SK-N-SH treated with all-trans-retinoic acid at 6 μM for 48 hours (cell line): ENCODE data around the gene CPLX4.

Experiments
- ATAC-seq: fragments of 200-7000 bp; cut with Tn5 transposase; 3 replicates; pipeline ENCODE4 v1.9.1; 2020; ENCODE audit warnings: mild to moderate bottlenecking, moderate library complexity
- ARNTL ChIP-seq: fragments of 450-650 bp; formaldehyde crosslinking; IDR thresholded peaks from 2 replicates; pipeline ENCODE4 v1.5.0; 2020; ENCODE audit warnings: low read depth, mild to moderate bottlenecking, moderate library complexity, borderline replicate concordance
- BACH2 ChIP-seq: fragments of 250-450 bp; sonication (Bioruptor Pico); IDR thresholded peaks from 2 replicates; pipeline ENCODE4 v1.9.0; 2021; ENCODE audit warnings: mild to moderate bottlenecking, borderline replicate concordance
- CREB5 ChIP-seq: fragments of 250-450 bp; sonication (Bioruptor Pico); IDR thresholded peaks from 2 replicates; pipeline ENCODE4 v1.5.1; 2020; ENCODE audit warnings: low read depth, mild to moderate bottlenecking, moderate library complexity
- CSDC2 ChIP-seq: fragments of 250-450 bp; sonication (Bioruptor Pico); IDR thresholded peaks from 2 replicates; pipeline ENCODE4 v1.5.0; 2020; ENCODE audit warnings: mild to moderate bottlenecking, moderate library complexity
- CSRNP3 ChIP-seq: fragments of 250-450 bp; sonication (Bioruptor Pico); IDR thresholded peaks from 2 replicates; pipeline ENCODE4 v1.5.1; 2021; ENCODE audit warnings: mild to moderate bottlenecking, moderate library complexity
- ESRRG ChIP-seq: fragments of 250-450 bp; sonication (Bioruptor Pico); IDR thresholded peaks from 2 replicates; pipeline ENCODE4 v1.6.1; 2021; ENCODE audit warnings: mild to moderate bottlenecking
- GLIS3 ChIP-seq: fragments of 250-450 bp; sonication (Bioruptor Pico); IDR thresholded peaks from 2 replicates; pipeline ENCODE4 v1.5.0; 2020; ENCODE audit warnings: mild to moderate bottlenecking, moderate library complexity
- ISL1 ChIP-seq: fragments of 250-450 bp; sonication (Bioruptor Pico); IDR thresholded peaks from 2 replicates; pipeline ENCODE4 v2.1.2; 2022; ENCODE audit warnings: mild to moderate bottlenecking, moderate library complexity
- PATZ1 ChIP-seq: fragments of 250-450 bp; sonication (Bioruptor Pico); IDR thresholded peaks from 2 replicates; pipeline ENCODE4 v1.8.0; 2020; ENCODE audit warnings: mild to moderate bottlenecking, moderate library complexity, borderline replicate concordance
- POU6F1 ChIP-seq: fragments of 250-450 bp; sonication (Bioruptor Pico); IDR thresholded peaks from 2 replicates; pipeline ENCODE4 v1.8.0; 2021; ENCODE audit warnings: low read depth, mild to moderate bottlenecking, moderate library complexity, borderline replicate concordance
- PPARA ChIP-seq: fragments of 250-450 bp; sonication (Bioruptor Pico); IDR thresholded peaks from 2 replicates; pipeline ENCODE4 v1.5.0; 2020; ENCODE audit warnings: mild to moderate bottlenecking, borderline replicate concordance
- RARB ChIP-seq: fragments of 250-450 bp; sonication (Bioruptor Pico); IDR thresholded peaks from 2 replicates; pipeline ENCODE4 v1.8.0; 2021; ENCODE audit warnings: mild to moderate bottlenecking, moderate library complexity
- SNAI2 ChIP-seq: fragments of 250-450 bp; sonication (Bioruptor Pico); IDR thresholded peaks from 2 replicates; pipeline ENCODE4 v1.5.0; 2020; ENCODE audit warnings: mild to moderate bottlenecking, moderate library complexity
- TCF4 ChIP-seq: fragments of 250-450 bp; sonication (Bioruptor Pico); IDR thresholded peaks from 2 replicates; pipeline ENCODE4 v1.8.0; 2021; ENCODE audit warnings: mild to moderate bottlenecking, moderate library complexity, borderline replicate concordance
- TSHZ2 ChIP-seq: fragments of 250-450 bp; sonication (Bioruptor Pico); IDR thresholded peaks from 2 replicates; pipeline ENCODE4 v1.5.0; 2020; ENCODE audit warnings: mild to moderate bottlenecking, moderate library complexity
- ZC3H10 ChIP-seq: fragments of 250-450 bp; sonication (Bioruptor Pico); IDR thresholded peaks from 2 replicates; pipeline ENCODE4 v1.5.1; 2021; ENCODE audit warnings: mild to moderate bottlenecking, moderate library complexity
- ZFP3 ChIP-seq: fragments of 250-450 bp; sonication (Bioruptor Pico); IDR thresholded peaks from 2 replicates; pipeline ENCODE4 v1.5.0; 2020; ENCODE audit warnings: mild to moderate bottlenecking, moderate library complexity
- ZFP30 ChIP-seq: fragments of 450-650 bp; formaldehyde crosslinking; IDR thresholded peaks from 2 replicates; pipeline ENCODE4 v1.5.0; 2022; ENCODE audit warnings: mild to moderate bottlenecking, moderate library complexity
- ZNF565 ChIP-seq: fragments of 450-650 bp; formaldehyde crosslinking; conservative IDR thresholded peaks from 2 replicates; pipeline ENCODE4 v1.5.0; 2020; ENCODE audit warnings: low read depth, mild to moderate bottlenecking, moderate library complexity
- ZNF70 ChIP-seq: fragments of 450-650 bp; formaldehyde crosslinking; IDR thresholded peaks from 2 replicates; pipeline ENCODE4 v1.5.0; 2020; ENCODE audit warnings: mild to moderate bottlenecking, moderate library complexity

CPLX4 gene

GRCh38 chr18:59353079-59353680, 34.7 kb upstream of the CPLX4 start:
- ATAC-seq, result no peak
- TF ChIP-seq ISL1 (CRISPR knock-in tag) (no peak), BACH2 (no peak), ESRRG (CRISPR knock-in tag) (no peak), ARNTL (CRISPR knock-in tag) (no peak), PPARA (CRISPR knock-in tag) (no peak), SNAI2 (CRISPR knock-in tag) (no peak), ZNF70 (CRISPR knock-in tag) (no peak), TCF4 (CRISPR knock-in tag) (no peak), ZC3H10 (CRISPR knock-in tag) (no peak), PATZ1 (CRISPR knock-in tag) (no peak), ZFP30 (CRISPR knock-in tag) (no peak)

- ATAC-seq, result no peak
- TF ChIP-seq ZFP3 (CRISPR knock-in tag) (no peak), SNAI2 (CRISPR knock-in tag) (no peak), POU6F1 (CRISPR knock-in tag) (no peak), ZNF565 (CRISPR knock-in tag) (no peak), GLIS3 (CRISPR knock-in tag) (no peak)
These were observed 33.9 kb upstream of the CPLX4 start for GRCh38 chr18:59352250-59352855.

GRCh38 chr18:59345556-59345955, 27.1 kb upstream of the CPLX4 start:
- TF ChIP-seq CSRNP3 (CRISPR knock-in tag) (no peak), RARB (CRISPR knock-in tag) (no peak), TCF4 (CRISPR knock-in tag) (no peak), CREB5 (CRISPR knock-in tag) (no peak), ZC3H10 (CRISPR knock-in tag) (no peak)
- ATAC-seq, result no peak

- ATAC-seq, result no peak
- TF ChIP-seq CSRNP3 (CRISPR knock-in tag), result no peak
- TF ChIP-seq SNAI2 (CRISPR knock-in tag), result no peak
- TF ChIP-seq PPARA (CRISPR knock-in tag), result no peak
These were observed 26.5 kb upstream of the CPLX4 start for GRCh38 chr18:59344996-59345395.

- no peak for ATAC-seq
- TF ChIP-seq ZC3H10 (CRISPR knock-in tag), result no peak
- no peak for TF ChIP-seq ESRRG (CRISPR knock-in tag)
- no peak for TF ChIP-seq BACH2
- no peak for TF ChIP-seq TSHZ2 (CRISPR knock-in tag)
- TF ChIP-seq TCF4 (CRISPR knock-in tag), result no peak
- TF ChIP-seq ZFP3 (CRISPR knock-in tag), result no peak
- no peak for TF ChIP-seq PPARA (CRISPR knock-in tag)
- TF ChIP-seq ZFP30 (CRISPR knock-in tag), result no peak
- no peak for TF ChIP-seq PATZ1 (CRISPR knock-in tag)
- TF ChIP-seq CSDC2 (CRISPR knock-in tag), result no peak
- no peak for TF ChIP-seq RARB (CRISPR knock-in tag)
These were observed 25.5 kb upstream of the CPLX4 start for GRCh38 chr18:59343926-59344325.
